Measurements from ENCODE around the gene DLX4. TPM values are rescaled to one million over a fixed set of nuclear protein-coding genes. Genes with fewer than 3 reads are reported as not detected.

DLX4 gene
- total RNA-seq, 1 experiment from 2014 or later, result 1.3 TPM

GRCh38 chr17:49968405-49969133, 421 bp upstream of the DLX4 start (continued):
- TF ChIP-seq STAT6 (CRISPR knock-in tag; conservative IDR thresholded peaks at IDR 0.05; ENCODE audit: low read depth) (no peak), ZNF281 (CRISPR knock-in tag; IDR thresholded peaks at IDR 0.05) (no peak), USF2 (CRISPR knock-in tag; IDR thresholded peaks at IDR 0.05) (no peak), SMAD4 (CRISPR knock-in tag; IDR thresholded peaks at IDR 0.05) (no peak), IRF2 (CRISPR knock-in tag; IDR thresholded peaks at IDR 0.05; ENCODE audit: borderline replicate concordance, low read depth) (no peak), CBFB (CRISPR knock-in tag; IDR thresholded peaks at IDR 0.05; ENCODE audit: low read depth) (no peak), ATF6 (CRISPR knock-in tag; IDR thresholded peaks at IDR 0.05) (no peak), ZNF219 (CRISPR knock-in tag; IDR thresholded peaks at IDR 0.05; ENCODE audit: borderline replicate concordance) (no peak), RORB (CRISPR knock-in tag; IDR thresholded peaks at IDR 0.05) (no peak), NR2C2 (CRISPR knock-in tag; IDR thresholded peaks at IDR 0.05) (no peak), ZBTB21 (CRISPR knock-in tag; IDR thresholded peaks at IDR 0.05; ENCODE audit: borderline replicate concordance) (no peak), FOXJ3 (CRISPR knock-in tag; IDR thresholded peaks at IDR 0.05; ENCODE audit: borderline replicate concordance) (no peak), ZNF317 (CRISPR knock-in tag; IDR thresholded peaks at IDR 0.05; ENCODE audit: borderline replicate concordance, low read depth) (no peak), ATF3 (CRISPR knock-in tag; conservative IDR thresholded peaks at IDR 0.05) (no peak), MYBL2 (CRISPR knock-in tag; IDR thresholded peaks at IDR 0.05) (no peak)

GRCh38 chr17:49969795-49970389, 902 bp downstream of the DLX4 start:
- no peak for ATAC-seq
- Mint-ChIP-seq H3K9me3 (no peaks in the 10 kb centered on the region), H3K36me3 (no peaks in the 10 kb centered on the region), H3K4me3 (peak overlapping the region; percentile 93), H3K27ac (no peak overlapping the region), H3K27me3 (ENCODE audit: low read depth) (peaks cover 99% of the 10 kb centered on the region), H3K4me1 (peaks cover 38% of the 10 kb centered on the region)
- no peak for DNase-seq (ENCODE audit: low spot score)
- ChIA-PET POLR2A (interaction anchor here (2.0 kb wide), 1 partner anchor 24 kb away, joined by 4 read pairs; no protein-coding TSS in a partner anchor), CTCF (interaction anchor here (0.6 to 15.4 kb wide), 5 partner anchors 8 to 89 kb away, joined by 4 to 221 read pairs (median 4); partner anchors contain the start of gene DLX3)
- TF ChIP-seq ZNF396 (CRISPR knock-in tag; IDR thresholded peaks at IDR 0.05; ENCODE audit: borderline replicate concordance), result no peak
- no peak for TF ChIP-seq SMAD3 (CRISPR knock-in tag; IDR thresholded peaks at IDR 0.05; ENCODE audit: borderline replicate concordance)
- TF ChIP-seq ZSCAN18 (CRISPR knock-in tag; IDR thresholded peaks at IDR 0.05), result no peak
- no peak for TF ChIP-seq ZNF512 (CRISPR knock-in tag; IDR thresholded peaks at IDR 0.05; ENCODE audit: borderline replicate concordance)
- TF ChIP-seq NFATC4 (CRISPR knock-in tag; IDR thresholded peaks at IDR 0.05), result no peak
- no peak for TF ChIP-seq ZNF121 (CRISPR knock-in tag; IDR thresholded peaks at IDR 0.05)
- no peak for TF ChIP-seq NR1H2 (CRISPR knock-in tag; IDR thresholded peaks at IDR 0.05)
